HepG2 (cell line): ENCODE measurements around the gene SLC17A9. TPM values are rescaled to one million over a fixed set of nuclear protein-coding genes. Genes with fewer than 3 reads are reported as not detected.

Source experiments
- BCL6 ChIP-seq: IDR thresholded peaks from 2 replicates; pipeline ENCODE4 v1.6.1; 2016; ENCODE audit warnings: missing genetic modification reagents, missing compliant biosample characterization
- FOXP1 ChIP-seq, 2 experiments: fragments of 450-650 bp in 1 of 2; IDR thresholded peaks; 2 replicates each; pipeline ENCODE4 v1.6.1; 2017 to 2018; ENCODE audit warnings: antibody characterized with exemption in 1 of 2
- SAP130 ChIP-seq: IDR thresholded peaks from 2 replicates; pipeline ENCODE4 v1.6.1; 2016; ENCODE audit warnings: low read depth
- THAP7 ChIP-seq: sonication (generic); formaldehyde crosslinking; IDR thresholded peaks from 2 replicates; pipeline ENCODE4 v1.8.1; 2023; ENCODE audit warnings: mild to moderate bottlenecking, missing genetic modification reagents
- ZC3H4 ChIP-seq: sonication (generic); formaldehyde crosslinking; IDR thresholded peaks from 2 replicates; pipeline ENCODE4 v1.4.0; 2020; ENCODE audit warnings: missing genetic modification reagents, borderline replicate concordance
- ZMAT5 ChIP-seq: sonication (generic); formaldehyde crosslinking; IDR thresholded peaks from 2 replicates; pipeline ENCODE4 v1.5.0; 2020; ENCODE audit warnings: mild to moderate bottlenecking, low read depth, missing genetic modification reagents, borderline replicate concordance
- ZMYM2 ChIP-seq: sonication (generic); formaldehyde crosslinking; IDR thresholded peaks from 2 replicates; pipeline ENCODE4 v1.8.0; 2022; ENCODE audit warnings: mild to moderate bottlenecking, missing genetic modification reagents
- ZNF136 ChIP-seq: sonication (generic); formaldehyde crosslinking; IDR thresholded peaks from 2 replicates; pipeline ENCODE4 v1.8.1; 2022; ENCODE audit warnings: low read depth, mild to moderate bottlenecking, moderate library complexity, missing genetic modification reagents
- ZNF335 ChIP-seq: sonication (generic); formaldehyde crosslinking; IDR thresholded peaks from 2 replicates; pipeline ENCODE4 v1.4.0; 2020; ENCODE audit warnings: missing genetic modification reagents
- ZNF546 ChIP-seq: sonication (generic); formaldehyde crosslinking; conservative IDR thresholded peaks from 2 replicates; pipeline ENCODE4 v1.8.1; 2023; ENCODE audit warnings: mild to moderate bottlenecking, missing genetic modification reagents
- ZNF776 ChIP-seq: sonication (generic); formaldehyde crosslinking; IDR thresholded peaks from 2 replicates; pipeline ENCODE4 v1.4.0; 2020; ENCODE audit warnings: mild to moderate bottlenecking, missing genetic modification reagents
- ZSCAN29 ChIP-seq: sonication (generic); formaldehyde crosslinking; conservative IDR thresholded peaks from 2 replicates; pipeline ENCODE4 v1.4.0; 2020; ENCODE audit warnings: mild to moderate bottlenecking, missing genetic modification reagents
- polyA plus RNA-seq, 8 experiments: library from polyadenylated mRNA; depleted of rRNA in 3 of 8; stranded (reverse) in 7 of 8; unstranded in 1 of 8; fragments of >200 nt; fragmentation: Illumina TruSeq in 4 of 8; extraction: Trizol in 4 of 8; gene quantifications; 2 replicates each; pipeline versions ENCODE4 v1.2.1 to v1.2.3, GENCODE V29; 2011 to 2016; ENCODE audit warnings: low read depth in 4 of 8, missing spikeins in 1 of 8, mixed read lengths in 1 of 8; ENCODE audit not compliant: insufficient read depth in 1 of 8
- total RNA-seq, 5 experiments: library from RNA; depleted of rRNA; stranded (reverse); fragments of >200 nt; fragmentation: Illumina TruSeq; extraction: Trizol; gene quantifications; 2 replicates each; pipeline ENCODE4 v1.2.3, GENCODE V29; 2016; ENCODE audit warnings: low read depth in 1 of 5

SLC17A9 gene
- total and polyA plus RNA-seq, 2 of the 13 experiments (the other 11 are each of a cell fraction or from before 2014, with no cell fraction given): 110 to 191 TPM

- TF ChIP-seq ZNF136 (CRISPR knock-in tag) (peak; percentile 31; the same call in 1 of the 2 replicates), ZSCAN29 (0 out of 2 replicates have a peak, but pooled peaks have one; percentile 12), FOXP1 (IDR thresholded peaks at IDR 0.05) (no peak), FOXP1 (CRISPR knock-in tag; IDR thresholded peaks at IDR 0.05) (no peak), ZC3H4 (CRISPR knock-in tag) (peak; percentile 63; the same call in 1 of the 2 replicates), ZMYM2 (CRISPR knock-in tag) (peak; percentile 66; the same call in 1 of the 2 replicates), ZNF546 (CRISPR knock-in tag) (no peak), THAP7 (CRISPR knock-in tag) (peak; percentile 52; the same call in 1 of the 2 replicates), SAP130 (CRISPR knock-in tag) (peak; percentile 25; the same call in 1 of the 2 replicates), BCL6 (CRISPR knock-in tag) (0 out of 2 replicates have a peak, but pooled peaks have one; percentile 4), ZMAT5 (CRISPR knock-in tag) (no peak), ZNF776 (CRISPR knock-in tag) (peak; percentile 52), ZNF335 (CRISPR knock-in tag) (0 out of 2 replicates have a peak, but pooled peaks have one; percentile 6)
Observed at GRCh38 chr20:62969939-62970306, 17.4 kb downstream of the SLC17A9 start (continued).
